IPS-NIHi11 (cell line): ENCODE data around the gene PWP2.
"Not testable (repeated sequence)": the region's sequence is repeated elsewhere in the genome, so short reads cannot be mapped to it uniquely, and the experiment has no call there.

Experiments
- DNase-seq: peaks from one replicate; pipeline ENCODE4 v3.0.0; 2012; ENCODE audit warnings: mixed read lengths, low spot score

PWP2 gene

DNA sequence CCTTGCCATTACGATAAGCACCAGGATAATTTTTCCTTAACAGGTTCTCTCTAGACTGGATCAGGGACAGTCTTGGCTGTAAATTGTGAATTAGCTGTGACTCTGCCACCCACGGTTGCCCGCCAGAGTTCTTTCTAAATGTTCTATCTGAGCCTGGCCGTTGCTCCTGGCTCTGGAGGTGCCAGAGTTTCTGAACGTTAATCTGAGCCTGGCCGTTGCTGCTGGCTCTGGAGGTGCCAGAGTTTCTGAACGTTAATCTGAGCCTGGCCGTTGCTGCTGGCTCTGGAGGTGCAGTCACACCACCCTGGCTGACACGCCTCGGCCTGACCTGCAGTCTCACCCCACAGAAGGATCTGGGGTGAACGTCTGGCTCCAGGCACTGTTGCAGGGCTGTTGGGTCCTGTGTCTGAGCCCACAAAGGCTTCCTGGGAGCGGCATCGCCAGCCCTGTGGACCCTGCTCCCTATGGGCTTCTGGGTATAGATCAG, 56.0 kb downstream of the PWP2 start:
- DNase-seq, result not testable (repeated sequence)

DNA sequence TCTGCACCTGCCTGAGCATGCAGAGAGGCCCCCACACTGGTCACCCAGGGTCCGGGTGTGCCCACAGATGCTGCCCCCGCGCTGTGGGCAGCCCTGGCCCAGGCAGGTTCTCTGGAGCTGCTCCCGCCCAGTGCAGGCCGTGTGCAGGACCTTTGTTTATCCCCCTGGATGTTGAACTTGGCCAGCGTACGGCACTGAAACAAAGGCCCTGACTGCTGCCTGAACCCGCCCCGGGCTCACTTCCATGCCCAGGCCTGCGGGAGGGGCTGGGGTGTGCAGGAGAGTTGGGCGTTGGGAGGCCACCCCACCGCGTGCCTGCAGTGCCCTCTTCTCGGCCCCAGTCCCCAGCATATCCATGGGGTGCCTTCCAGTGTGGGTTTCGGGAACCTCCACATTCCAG, 58.7 kb downstream of the PWP2 start:
- not testable (repeated sequence) for DNase-seq

DNA sequence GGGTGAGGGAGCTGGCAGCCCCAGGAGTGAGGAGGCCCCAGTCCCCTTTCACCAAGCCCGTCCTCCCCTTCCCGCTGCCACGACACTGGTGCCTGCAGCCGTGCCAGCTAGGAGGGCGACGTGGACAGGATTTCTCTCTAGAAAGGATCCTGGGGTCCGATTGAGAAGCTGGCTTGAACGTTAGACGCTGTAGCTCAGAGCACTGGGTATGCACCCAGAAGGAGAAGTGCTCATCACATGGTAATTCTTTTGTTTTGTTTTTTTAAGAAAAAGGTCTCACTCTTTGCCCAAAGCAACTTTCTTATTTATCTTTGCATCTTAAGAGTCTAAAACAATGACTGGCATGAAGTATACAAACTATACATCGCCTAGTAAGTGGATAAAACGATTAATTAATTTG, 60.3 kb downstream of the PWP2 start:
- DNase-seq, result not testable (repeated sequence)

DNA sequence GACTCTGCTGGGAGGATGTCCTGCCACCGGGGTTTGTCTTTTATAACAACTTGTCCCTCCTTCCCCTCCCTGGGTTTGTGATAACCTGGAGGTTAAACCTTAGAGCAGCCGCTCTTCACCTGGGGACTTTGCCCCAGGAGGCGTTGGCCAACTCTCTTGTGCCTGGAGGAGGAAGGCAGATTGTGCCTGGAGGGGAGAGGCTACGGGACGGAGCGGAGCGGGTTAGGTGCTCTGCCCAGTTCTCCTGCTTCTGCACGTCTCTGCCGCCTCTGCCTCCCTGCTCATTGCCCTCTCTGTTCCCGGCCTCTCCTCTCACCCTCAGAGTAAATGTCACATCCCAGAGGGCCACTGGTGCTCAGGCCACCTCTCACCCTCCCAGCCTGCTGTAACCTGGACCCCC, 63.1 kb downstream of the PWP2 start:
- not testable (repeated sequence) for DNase-seq

DNA sequence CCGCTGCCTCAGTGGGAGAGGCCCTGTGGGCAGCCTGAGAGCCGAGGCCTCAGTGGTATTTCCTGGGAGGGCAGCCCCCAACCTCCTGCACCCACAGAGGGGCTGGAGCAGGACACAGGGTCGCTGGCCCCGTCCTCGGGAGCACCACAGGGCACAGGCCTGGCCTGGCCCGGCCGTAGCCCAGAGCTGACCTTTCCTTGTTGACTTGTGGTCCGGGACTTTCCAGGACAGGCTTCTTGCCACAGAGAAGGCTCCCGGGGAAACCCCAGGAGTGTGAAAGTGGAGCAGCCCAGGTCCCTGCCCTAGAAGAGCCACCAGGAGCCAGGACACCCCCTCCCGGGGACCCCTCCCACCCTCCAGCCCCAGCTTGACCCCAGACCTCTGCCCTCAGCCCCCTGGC, 63.7 kb downstream of the PWP2 start:
- not testable (repeated sequence) for DNase-seq

DNA sequence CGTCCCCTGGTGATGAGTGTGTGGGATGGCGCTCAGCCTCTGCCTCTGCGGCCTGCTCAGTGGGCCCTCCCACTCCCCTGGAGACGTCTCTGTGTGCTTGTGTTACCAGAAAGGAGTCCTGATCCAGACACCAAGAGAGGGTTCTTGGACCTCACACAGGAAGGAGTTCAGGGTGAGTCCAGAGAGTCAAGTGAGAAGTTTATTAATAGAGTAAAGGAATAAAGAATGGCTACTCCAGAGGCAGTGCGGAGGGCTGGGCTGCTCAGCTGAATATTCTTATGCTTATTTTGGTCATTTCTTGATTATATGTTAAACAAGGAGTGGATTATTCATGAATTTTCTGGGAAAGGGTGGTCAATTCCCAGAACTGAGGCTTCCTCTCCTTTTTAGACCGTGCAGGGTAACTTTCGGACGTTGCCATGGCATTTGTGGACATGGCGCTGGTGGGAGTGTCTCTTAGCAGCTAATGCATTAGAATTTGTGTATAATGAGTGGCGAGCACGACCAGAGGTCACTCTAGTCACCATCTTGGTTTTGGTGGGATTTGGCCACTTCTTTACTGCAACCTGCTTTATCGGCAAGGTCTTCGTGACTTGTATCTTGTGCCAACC, 64.9 kb downstream of the PWP2 start:
- DNase-seq, result not testable (repeated sequence)

DNA sequence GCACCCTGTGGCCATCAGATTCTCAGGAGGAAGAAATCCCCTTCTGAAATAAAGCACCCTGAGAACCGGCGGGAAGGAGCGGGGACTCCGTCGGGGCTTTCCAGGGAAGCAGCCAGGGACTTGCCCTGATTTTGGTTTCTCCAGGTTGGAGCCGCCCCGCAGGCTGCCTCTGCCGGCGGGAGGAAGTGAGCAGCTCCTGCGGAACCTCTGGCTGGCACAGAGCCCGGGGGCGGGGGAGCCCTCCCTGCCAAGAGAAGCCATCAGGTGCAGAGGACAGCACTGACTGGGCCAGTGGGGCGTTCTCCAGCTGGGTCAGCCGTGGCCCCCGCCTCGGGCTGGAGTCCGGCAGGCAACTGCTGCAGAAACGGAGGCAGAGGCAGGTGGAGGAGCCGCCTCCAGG, 65.5 kb downstream of the PWP2 start:
- not testable (repeated sequence) for DNase-seq

DNA sequence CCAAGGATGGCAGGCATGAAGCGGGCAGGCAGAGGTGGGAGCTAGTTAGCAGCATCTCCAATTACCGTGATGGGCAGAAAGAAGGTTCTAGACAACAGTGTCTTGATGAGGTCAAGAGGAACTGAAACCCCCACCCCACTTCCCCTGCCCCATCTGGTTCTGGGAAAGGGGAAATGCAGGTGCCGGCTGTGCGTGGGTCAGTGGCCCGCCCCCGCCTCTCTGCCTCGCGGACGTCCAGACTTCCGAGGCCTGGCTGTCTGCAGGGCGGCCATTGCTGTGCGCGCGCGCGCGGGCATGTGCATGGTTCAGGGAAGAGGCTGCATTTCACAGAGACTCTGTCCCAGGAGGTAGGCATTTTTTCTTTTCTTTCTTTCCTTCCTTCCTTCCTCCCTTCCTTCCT, 68.0 kb downstream of the PWP2 start:
- DNase-seq, result not testable (repeated sequence)

DNA sequence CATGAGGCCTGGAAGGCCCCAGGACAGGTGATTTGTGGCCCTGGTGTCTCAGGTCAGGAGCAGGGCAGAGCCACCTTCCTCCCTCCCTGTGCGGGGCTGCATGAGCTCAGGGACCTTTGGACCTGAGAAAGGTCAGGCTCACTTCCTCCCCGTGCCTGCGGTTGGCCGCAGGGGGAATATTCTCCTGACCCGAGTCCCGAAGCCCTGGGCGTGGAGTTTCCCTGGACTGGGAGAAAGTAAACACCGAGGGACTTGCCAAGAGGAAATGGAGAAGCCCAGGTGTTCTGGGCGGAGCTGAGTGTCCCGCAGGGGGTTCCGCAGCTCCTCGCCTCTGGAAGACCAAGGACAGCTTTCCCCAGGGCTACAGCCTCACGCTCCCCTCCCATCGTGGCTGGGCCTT, 68.9 kb downstream of the PWP2 start:
- DNase-seq, result not testable (repeated sequence)
